SKM-1 treated with dmso at 0.1 percent for 144 hours (cell line): Measurements from ENCODE around the gene PSME2.

Experiments used
- DNase-seq: peaks from one replicate; lab custom pipeline; 2025; ENCODE audit not compliant: unreplicated experiment; lab: John Stamatoyannopoulos, UW

Gene PSME2

DNA sequence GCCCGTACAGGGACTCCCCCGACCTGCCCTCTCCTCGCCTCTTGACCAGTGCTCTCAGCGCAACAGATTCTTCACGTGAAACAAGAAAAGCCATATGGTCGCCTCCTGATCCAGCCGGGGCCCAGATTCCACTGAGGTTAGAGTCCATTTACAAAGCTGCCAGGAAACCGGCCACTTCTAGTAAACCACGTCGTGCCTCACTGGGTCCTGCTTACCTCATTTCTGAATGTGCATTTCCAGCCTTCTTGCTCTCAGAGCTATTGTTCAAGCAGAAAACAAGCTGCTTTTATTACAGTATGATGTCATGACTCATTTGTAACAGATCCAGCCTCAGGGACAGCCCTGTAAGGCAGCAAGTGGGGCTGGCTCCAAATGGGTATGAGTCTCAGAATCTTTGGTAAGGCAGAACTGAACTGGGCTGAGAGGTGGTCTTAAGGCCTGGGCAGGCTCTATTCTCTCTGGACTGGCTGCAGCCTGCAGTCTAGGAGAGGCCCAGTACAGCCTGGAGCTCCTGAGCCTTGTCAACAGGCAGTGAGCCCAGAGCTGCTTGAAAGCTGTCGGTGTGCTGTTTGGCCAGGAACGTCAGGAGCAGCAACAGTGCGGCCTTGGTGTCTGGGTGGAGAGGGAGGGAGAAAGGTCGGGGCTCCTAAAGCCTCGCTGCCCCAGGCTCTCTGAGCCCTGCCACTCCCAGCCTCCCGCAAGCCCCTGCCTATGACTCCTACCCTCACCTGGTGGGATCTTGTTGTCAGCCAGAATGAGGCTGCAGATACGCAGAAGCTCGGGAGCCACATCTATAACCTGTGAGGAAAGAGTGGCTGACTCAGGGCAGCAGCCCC is 33.8 kb upstream of the PSME2 start:
- no peak for DNase-seq

DNA sequence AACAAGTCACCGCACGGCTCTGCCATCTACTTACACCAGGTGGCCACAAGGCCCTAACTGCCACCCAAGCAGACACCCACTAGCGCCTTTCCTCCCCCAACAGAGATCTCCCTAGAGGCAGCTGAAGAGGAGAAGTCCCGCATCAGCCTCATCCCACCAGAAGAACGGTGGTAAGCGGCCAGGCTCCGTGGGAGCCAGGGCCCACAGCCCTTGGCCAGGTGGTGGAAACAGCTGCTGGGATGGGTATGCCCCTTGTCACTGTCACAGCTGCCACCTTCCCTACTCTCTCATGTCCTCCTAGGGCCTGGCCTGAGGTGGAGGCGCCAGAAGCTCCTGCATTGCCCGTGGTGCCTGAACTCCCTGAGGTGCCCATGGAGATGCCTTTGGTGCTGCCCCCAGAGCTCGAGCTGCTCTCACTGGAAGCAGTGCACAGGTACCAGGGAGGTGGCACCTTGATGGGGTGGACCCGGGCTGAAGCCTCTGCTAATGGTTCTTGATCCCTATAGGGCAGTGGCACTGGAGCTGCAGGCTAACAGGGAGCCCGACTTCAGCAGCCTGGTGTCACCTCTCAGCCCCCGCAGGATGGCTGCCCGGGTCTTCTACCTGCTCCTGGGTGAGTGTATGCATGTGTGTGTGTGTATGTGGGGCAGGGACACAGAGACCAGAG is 33.0 kb upstream of the PSME2 start:
- no peak for DNase-seq

GRCh38 chr14:24178399-24179178 is 32.2 kb upstream of the PSME2 start:
- DNase-seq: no peak

DNA sequence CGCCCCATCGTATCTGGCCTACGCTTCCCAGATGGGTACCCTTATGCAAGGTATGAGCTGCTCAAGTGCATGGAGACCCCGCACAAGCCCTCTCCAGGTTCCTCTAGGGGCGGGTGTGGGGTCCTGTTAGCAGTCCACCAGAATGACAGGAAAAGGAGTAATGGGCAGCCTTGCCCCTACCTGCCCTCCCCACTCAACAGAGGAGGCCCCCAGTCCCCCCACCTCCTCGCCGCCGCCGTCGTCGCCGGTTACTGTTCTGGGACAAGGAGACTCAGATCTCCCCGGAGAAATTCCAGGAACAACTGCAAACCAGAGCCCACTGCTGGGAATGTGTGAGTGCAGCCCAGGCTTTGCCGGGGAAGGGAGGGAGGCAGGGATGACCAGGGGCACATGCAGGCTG is 31.5 kb upstream of the PSME2 start:
- no peak for DNase-seq

DNA sequence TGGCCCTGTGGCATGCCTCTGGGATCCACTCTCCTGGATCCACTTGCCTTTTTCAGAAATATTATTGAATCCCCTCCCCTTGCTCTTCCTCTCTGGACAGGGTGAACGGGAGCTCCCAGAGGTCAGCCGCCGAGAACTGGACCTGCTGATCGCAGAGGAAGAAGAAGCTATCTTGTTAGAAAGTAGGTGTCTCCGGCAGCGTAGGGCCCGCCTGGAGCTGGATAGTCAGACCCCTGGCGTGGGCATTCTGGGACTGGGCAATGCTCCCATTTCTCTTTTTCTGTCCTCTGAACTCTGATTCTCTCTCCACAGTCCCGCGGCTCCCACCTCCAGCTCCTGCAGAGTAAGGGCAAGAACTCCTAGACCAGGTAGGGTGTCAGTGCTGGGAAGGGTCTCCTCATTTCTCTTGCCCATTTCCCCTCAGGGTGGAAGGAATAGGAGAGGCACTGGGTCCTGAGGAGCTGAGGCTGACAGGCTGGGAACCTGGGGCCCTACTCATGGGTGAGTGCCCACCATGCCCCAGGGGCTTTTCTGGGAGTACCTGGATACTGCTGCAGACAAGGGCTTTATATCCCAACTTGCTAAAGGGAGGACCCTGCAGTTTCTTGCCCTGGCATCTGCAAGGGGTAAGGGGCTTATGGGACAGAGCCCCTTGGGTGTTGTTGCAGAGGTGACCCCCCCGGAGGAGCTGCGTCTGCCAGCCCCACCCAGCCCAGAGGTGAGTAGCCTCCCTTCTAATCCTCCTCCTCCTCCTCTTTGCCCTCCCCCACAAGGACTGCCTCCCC is 30.8 kb upstream of the PSME2 start:
- DNase-seq: no peak

DNA sequence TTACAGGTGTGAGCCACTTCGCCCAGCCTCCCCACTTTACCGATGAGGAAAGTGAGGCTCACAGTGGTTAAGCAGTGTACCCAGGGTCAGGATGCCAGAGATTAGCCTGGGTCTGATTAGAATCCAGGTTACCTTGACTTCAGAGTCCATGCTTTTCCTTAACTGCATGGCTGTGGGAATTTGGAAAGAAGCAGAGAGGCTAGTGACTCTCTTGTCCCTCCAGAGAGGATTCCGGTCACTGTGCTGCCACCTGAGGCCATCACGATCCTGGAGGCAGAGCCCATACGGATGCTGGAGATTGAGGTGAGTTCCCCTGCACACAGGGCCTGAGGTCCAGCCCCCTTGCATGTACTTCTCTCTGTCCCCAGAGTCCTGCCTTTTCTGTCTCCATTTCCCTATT is 30.2 kb upstream of the PSME2 start:
- DNase-seq: no peak

GRCh38 chr14:24172871-24173281 is 26.5 kb upstream of the PSME2 start:
- no peak for DNase-seq

GRCh38 chr14:24172261-24172860 is 26.0 kb upstream of the PSME2 start:
- DNase-seq: no peak

- DNase-seq: no peak
These were observed 25.2 kb upstream of the PSME2 start, which contains the start of gene REC8 for GRCh38 chr14:24171422-24172260. Gene REC8 (plus strand): TSS chr14:24172080. CDS start chr14:24172553, 473 bp downstream.

DNA sequence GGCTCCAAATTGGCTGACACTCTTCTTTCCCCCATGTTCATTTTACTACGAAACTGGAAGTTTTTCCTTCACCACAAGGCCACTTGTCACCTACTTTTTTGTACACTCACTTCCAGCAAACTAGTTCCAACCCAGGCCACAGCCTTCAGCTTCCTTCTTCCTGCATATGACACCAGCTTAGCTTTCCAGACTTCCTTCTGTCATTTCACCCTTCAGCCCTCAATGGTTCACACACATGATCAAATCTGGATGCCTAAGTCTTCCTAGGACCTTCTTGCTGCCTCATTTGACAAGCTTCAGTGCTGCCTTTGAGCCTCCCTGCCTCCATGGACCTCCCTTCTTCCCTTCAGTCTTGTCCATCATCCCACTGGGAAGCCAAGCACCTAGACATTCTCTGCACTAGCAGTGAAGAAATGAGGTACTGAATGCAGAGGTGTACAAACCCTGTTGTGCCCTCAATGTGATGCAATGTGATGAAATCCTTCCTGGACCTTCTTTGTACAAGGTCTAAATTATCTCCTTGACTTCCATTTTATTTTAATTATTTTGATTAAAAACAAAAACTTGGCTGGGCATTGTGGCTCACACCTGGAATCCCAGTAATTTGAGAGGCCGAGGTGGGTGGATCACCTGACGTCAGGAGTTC is 21.2 kb upstream of the PSME2 start:
- DNase-seq: peak; percentile 3

DNA sequence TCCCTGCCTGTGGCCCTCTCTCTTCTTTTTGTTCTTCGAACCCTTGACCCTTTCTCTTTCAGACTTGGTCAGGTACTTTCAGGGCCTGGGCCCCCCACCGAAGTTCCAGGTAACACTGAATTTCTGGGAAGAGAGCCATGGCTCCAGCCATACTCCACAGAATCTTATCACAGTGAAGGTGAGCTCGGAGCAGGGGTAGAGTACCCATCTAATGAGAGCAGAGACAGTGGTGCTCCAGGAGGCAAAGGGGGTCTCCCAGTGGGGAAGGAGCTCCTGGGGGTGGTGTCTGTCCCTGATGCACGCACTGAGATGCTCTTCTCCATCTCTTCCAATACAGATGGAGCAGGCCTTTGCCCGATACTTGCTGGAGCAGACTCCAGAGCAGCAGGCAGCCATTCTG is 19.4 kb upstream of the PSME2 start:
- no peak for DNase-seq

GRCh38 chr14:24164518-24164991 is 18.1 kb upstream of the PSME2 start:
- DNase-seq: no peak

DNA sequence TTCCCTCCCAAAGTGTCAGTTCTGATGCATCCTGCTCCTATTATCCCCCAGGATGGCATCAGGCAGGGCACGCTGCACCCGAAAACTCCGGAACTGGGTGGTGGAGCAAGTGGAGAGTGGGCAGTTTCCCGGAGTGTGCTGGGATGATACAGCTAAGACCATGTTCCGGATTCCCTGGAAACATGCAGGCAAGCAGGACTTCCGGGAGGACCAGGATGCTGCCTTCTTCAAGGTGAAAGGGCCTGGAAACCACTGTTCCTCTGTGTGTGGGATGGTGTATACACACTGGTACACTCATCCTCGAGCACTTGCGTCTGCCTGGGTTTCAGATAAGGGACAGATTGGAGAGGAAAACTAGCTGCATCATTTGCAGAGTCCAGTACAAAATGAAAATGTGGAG is 15.7 kb upstream of the PSME2 start:
- DNase-seq: no peak

DNA sequence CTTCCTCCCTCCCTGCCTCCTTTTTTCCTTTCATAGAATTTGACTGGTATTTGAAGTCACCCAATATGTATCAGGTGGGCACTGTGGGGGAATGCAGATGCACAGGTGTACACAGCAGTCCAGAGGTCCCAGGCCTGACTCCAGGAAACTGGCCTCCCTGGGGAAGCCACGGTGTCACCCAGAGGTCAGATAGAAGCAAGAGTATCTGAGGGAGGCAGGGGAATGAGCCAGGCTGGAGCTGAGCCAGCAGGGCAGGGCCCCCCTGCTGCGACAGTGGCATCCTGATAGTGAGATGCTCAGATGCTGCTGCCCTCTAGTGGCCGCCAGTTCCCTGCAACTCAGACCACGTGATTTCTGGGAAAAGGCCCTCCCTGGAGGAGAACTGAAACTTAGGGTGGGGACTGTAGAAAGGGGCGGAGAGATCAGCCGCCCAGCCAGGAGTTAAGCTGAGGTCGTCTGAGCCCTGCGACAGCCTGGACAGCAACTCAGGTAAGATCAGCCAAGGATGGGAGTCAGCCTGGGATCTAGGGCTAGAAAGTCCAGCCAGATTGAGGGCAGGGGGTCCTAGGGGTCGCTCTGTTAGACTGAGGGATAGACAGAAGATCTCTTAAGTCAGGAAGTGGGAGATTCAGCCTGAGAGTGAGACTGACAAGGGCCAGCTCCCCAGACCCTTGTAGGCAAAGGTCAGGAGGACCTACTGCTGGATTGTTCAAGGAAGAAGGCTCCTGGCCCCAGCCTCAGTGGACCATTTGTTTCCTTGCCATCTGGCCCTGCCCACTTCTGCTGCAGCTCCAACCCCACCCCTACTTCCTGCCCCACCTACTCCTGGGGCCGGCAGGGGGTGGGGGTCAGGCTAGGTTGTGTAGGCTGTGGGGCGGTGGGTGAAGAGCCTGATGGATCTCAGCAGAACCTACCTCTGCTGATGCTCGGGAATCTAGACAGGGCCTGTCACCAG is 14.7 kb upstream of the PSME2 start, which contains the start of gene IRF9:
IRF9 (plus strand) TSS at position 416 of the 955 bp plus-strand sequence. CDS start 880 bp downstream, outside the sequence.
- peak; percentile 52 for DNase-seq

GRCh38 chr14:24160499-24160849 is 14.1 kb upstream of the PSME2 start:
- no peak for DNase-seq

DNA sequence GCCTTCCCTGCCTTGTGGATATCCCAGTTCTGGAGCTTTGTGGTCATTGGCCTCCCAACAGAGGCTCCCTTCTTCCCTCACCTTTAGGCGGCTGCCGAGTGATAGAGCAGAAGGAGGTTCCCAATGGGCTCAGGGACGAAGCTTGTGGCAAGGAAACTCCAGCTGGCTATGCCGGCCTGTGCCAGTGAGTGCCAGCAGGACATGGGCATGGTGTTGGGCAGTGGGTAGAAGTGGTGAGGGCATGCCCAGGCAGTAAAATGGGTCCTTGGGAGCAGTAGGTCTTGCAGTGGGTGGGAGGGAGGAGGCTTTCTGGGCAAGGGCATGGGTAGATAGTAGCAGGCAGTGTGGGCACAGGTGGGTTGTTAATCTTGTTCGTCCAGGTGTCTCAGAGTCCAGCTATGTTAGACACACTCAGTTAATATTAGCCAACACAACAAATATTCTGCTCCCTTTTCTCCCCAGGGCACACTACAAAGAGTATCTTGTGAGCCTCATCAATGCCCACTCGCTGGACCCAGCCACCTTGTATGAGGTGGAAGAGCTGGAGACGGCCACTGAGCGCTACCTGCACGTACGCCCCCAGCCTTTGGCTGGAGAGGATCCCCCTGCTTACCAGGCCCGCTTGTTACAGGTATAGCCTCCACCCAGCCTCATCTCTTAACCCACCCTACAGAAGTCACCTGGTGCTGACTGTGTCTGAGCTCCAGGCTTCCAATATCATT is 13.5 kb upstream of the PSME2 start:
- no peak for DNase-seq

DNA sequence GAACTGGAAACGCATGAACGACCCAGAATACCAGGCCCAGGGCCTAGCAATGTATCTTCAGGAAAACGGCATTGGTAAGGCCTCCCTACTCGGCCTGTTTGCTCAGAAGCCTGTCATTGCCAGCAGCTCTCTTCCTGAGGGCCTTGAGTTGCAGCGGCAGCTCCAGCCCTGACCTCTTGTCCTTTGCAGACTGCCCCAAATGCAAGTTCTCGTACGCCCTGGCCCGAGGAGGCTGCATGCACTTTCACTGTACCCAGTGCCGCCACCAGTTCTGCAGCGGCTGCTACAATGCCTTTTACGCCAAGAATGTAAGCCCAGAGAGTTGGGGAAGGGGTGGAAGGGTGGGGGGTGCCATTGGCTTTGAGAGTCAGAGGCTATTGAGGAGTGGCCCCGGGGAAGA is 10.9 kb upstream of the PSME2 start:
- DNase-seq: no peak
